GM18508 (cell line): ENCODE measurements around the gene ARMC2.
"Not testable (repeated sequence)": the region's sequence is repeated elsewhere in the genome, so short reads cannot be mapped to it uniquely, and the experiment has no call there.

ENCODE experiments used
- ATAC-seq: cut with Tn5 transposase; IDR thresholded peaks from one replicate; pipeline ENCODE4 v1.9.1; 2021; ENCODE audit warnings: moderate number of reproducible peaks; ENCODE audit not compliant: insufficient read depth, unreplicated experiment

Gene ARMC2

GRCh38 chr6:108832738-108833137, 15.5 kb upstream of the ARMC2 start:
- no peak for ATAC-seq

GRCh38 chr6:108835218-108835850, 12.9 kb upstream of the ARMC2 start:
- ATAC-seq = no peak

- no peak for ATAC-seq
Measured at GRCh38 chr6:108836061-108836460, 12.2 kb upstream of the ARMC2 start.

- ATAC-seq = no peak
Measured at GRCh38 chr6:108837236-108837971, 10.8 kb upstream of the ARMC2 start.

- ATAC-seq = no peak
Measured at GRCh38 chr6:108838101-108838717, 10.0 kb upstream of the ARMC2 start.

GRCh38 chr6:108839083-108839642, 9.1 kb upstream of the ARMC2 start:
- no peak for ATAC-seq

- no peak for ATAC-seq
Measured at GRCh38 chr6:108840919-108841318, 7.3 kb upstream of the ARMC2 start.

- ATAC-seq = no peak
Measured at GRCh38 chr6:108841377-108841855, 6.8 kb upstream of the ARMC2 start.

GRCh38 chr6:108844135-108844534, 4.1 kb upstream of the ARMC2 start:
- no peak for ATAC-seq

- ATAC-seq = no peak
Measured at GRCh38 chr6:108845145-108845544, 3.1 kb upstream of the ARMC2 start.

GRCh38 chr6:108846101-108846500, 2.1 kb upstream of the ARMC2 start:
- no peak for ATAC-seq

GRCh38 chr6:108846628-108847027, 1.6 kb upstream of the ARMC2 start:
- no peak for ATAC-seq

- ATAC-seq = no peak
Measured at GRCh38 chr6:108847738-108848115, 495 bp upstream of the ARMC2 start.

- no peak for ATAC-seq
Measured at GRCh38 chr6:108850669-108851465, 2.6 kb downstream of the ARMC2 start.

GRCh38 chr6:108851756-108852155, 3.5 kb downstream of the ARMC2 start:
- ATAC-seq = no peak

- no peak for ATAC-seq
Measured at GRCh38 chr6:108853077-108853476, 4.9 kb downstream of the ARMC2 start.

GRCh38 chr6:108862479-108863191, 14.4 kb downstream of the ARMC2 start:
- ATAC-seq = no peak

- not testable (repeated sequence) for ATAC-seq
Measured at GRCh38 chr6:108865751-108866286, 17.6 kb downstream of the ARMC2 start.

GRCh38 chr6:108866798-108867197, 18.6 kb downstream of the ARMC2 start:
- ATAC-seq = no peak
